ENCODE data around the gene ADGRD2. TPM values are rescaled to one million over a fixed set of nuclear protein-coding genes. Genes with fewer than 3 reads are reported as not detected.

Gene ADGRD2
- total and polyA plus RNA-seq, 9 of the 15 experiments (the other 6 are each of a cell fraction or from before 2014, with no cell fraction given): not detected

- H3K4me3 ChIP-seq: no peak overlapping the region
- ChIA-PET POLR2A (interaction anchor here (0.6 to 0.7 kb wide), 2 partner anchors 44 to 320 kb away, joined by 3 to 5 read pairs; no protein-coding TSS in a partner anchor), CTCF (ENCODE audit: low intra/inter-chr PET ratio) (no interaction called here)
- no peaks in the 10 kb centered on the region for H3K79me2 ChIP-seq (ENCODE audit: control insufficient read depth, insufficient read depth, low read length)
- H3K36me3 ChIP-seq (ENCODE audit: control insufficient read depth, insufficient read depth, low read length): no peaks in the 10 kb centered on the region
- H3K9me3 ChIP-seq (replicated peaks; ENCODE audit: control insufficient read depth, insufficient read depth, low read depth, low read length): no peaks in the 10 kb centered on the region; the same call in 1 of the 2 replicates
- H3K4me2 ChIP-seq (ENCODE audit: insufficient read depth, low read length): no peak overlapping the region
- BruUV-seq (replicated peaks): no TSS peak
- intact Hi-C loops (cut with micrococcal nuclease) (no loop called here), in situ Hi-C loops (cut with MboI) (no loop called here)
- peak overlapping the region; percentile 69 for H2AFZ ChIP-seq (ENCODE audit: low read depth, low read length)
- peaks cover 18 to 55% of the 10 kb centered on the region in 2 experiments; a peak in 4 of 5 replicates for H3K27me3 ChIP-seq (ENCODE audit: control insufficient read depth in 2 of 2, insufficient read depth in 2 of 2, low read length in 2 of 2)
- H3K9me1 ChIP-seq (ENCODE audit: control insufficient read depth, insufficient read depth, low read length): no peaks in the 10 kb centered on the region
- H3K9ac ChIP-seq (ENCODE audit: insufficient read depth in 1 of 2, low read depth in 2 of 2, low read length in 2 of 2): peak overlapping the region in 1 of 2 experiments; percentile 65; a peak in 1 of 4 replicates
- DNase-seq (ENCODE audit: extremely low read depth in 1 of 4, low spot score in 3 of 4) (peak in 2 of 4 experiments; percentile 40 to 44), FAIRE-seq (no peak), ATAC-seq (no peak)
- peaks cover 0 to 21% of the 10 kb centered on the region in 2 experiments; a peak in 3 of 5 replicates for H3K4me1 ChIP-seq (replicated peaks in 1 of 2; ENCODE audit: control insufficient read depth in 2 of 2, insufficient read depth in 2 of 2, low read length in 2 of 2)
- 24% methylated on average over 23 of the region's 28 CpGs for WGBS (ENCODE audit: insufficient coverage, low coverage, missing lambda C conversion rate)
- H3K27ac ChIP-seq (ENCODE audit: extremely low read depth, low read depth, low read length): no peak overlapping the region
- peaks cover 5% of the 10 kb centered on the region; the same call in 1 of the 2 replicates for H4K20me1 ChIP-seq (replicated peaks; ENCODE audit: control insufficient read depth, insufficient read depth, low read length)
- TF ChIP-seq ZSCAN29 (IDR thresholded peaks at IDR 0.05) (no peak), BHLHE40 (IDR thresholded peaks at IDR 0.05; ENCODE audit: low read length) (peak; percentile 72), L3MBTL2 (IDR thresholded peaks at IDR 0.05) (peak; percentile 88), RBFOX2 (IDR thresholded peaks at IDR 0.05; ENCODE audit: low read depth, low read length) (peak; percentile 23; the same call in 1 of the 2 replicates), RB1 (IDR thresholded peaks at IDR 0.05; ENCODE audit: low read depth) (0 out of 2 replicates have a peak, but pooled peaks have one; percentile 10), MAX (CRISPR knock-in tag; IDR thresholded peaks at IDR 0.05) (peak; percentile 83), ZNF280A (IDR thresholded peaks at IDR 0.05; ENCODE audit: low read depth, partially characterized antibody) (no peak), RBBP5 (IDR thresholded peaks at IDR 0.05; ENCODE audit: borderline replicate concordance, insufficient read depth, low read length, poor library complexity, severe bottlenecking) (peak; percentile 7), EHMT2 (IDR thresholded peaks at IDR 0.05) (no peak)
These were observed 19.0 kb downstream of the ADGRD2 start for GRCh38 chr9:124469011-124469832.

Measured in K562 (cell line).